Psoas muscle (tissue), 8 donors: Measurements from ENCODE around the gene SCRN3. TPM values are rescaled to one million over a fixed set of nuclear protein-coding genes. Genes with fewer than 3 reads are reported as not detected.
"Not testable (repeated sequence)": the region's sequence is repeated elsewhere in the genome, so short reads cannot be mapped to it uniquely, and the experiment has no call there.

Experiments
- ATAC-seq, 4 donors: fragments of 200-7000 bp; cut with Tn5 transposase; one replicate each; pipeline ENCODE4 v1.9.1; 2020; ENCODE audit warnings: moderate library complexity in 3 of 4, mild to moderate bottlenecking in 2 of 4
- DNase-seq, 2 donors: peaks; one replicate each; pipeline ENCODE4 v3.0.0-alpha.2; 2020
- H3K27ac ChIP-seq: fragments of 200-600 bp; one replicate; pipeline ENCODE4 v1.8.0; 2022
- H3K27me3 ChIP-seq, 3 donors: fragments of 200-600 bp in 1 of 3; one replicate each; pipeline versions ENCODE4 v1.6.1 to v1.8.0; 2013 to 2022; ENCODE audit warnings: low read length in 2 of 3, mild to moderate bottlenecking in 2 of 3, moderate library complexity in 1 of 3; ENCODE audit not compliant: insufficient read depth in 3 of 3
- H3K36me3 ChIP-seq, 2 donors: fragments of 200-600 bp in 1 of 2; one replicate each; pipeline versions ENCODE4 v1.6.1 to v1.8.0; 2013 to 2022; ENCODE audit warnings: low read depth in 1 of 2, mild to moderate bottlenecking in 1 of 2, moderate library complexity in 1 of 2; ENCODE audit not compliant: insufficient read depth in 1 of 2
- H3K4me1 ChIP-seq: fragments of 200-600 bp; one replicate; pipeline ENCODE4 v1.8.0; 2022
- H3K4me3 ChIP-seq: fragments of 200-600 bp; one replicate; pipeline ENCODE4 v1.8.0; 2022; ENCODE audit warnings: mild to moderate bottlenecking
- H3K9me3 ChIP-seq: fragments of 200-600 bp; one replicate; pipeline ENCODE4 v1.8.0; 2022
- CTCF ChIP-seq: fragments of 200-600 bp; IDR thresholded peaks from one replicate; pipeline ENCODE4 v1.8.0; 2022; ENCODE audit warnings: antibody characterized with exemption
- WGBS, 3 donors: extraction: QIAGEN DNeasy Blood & Tissue Kit; methylation state at CpG; one replicate each; pipeline versions ENCODE4 v1.1.6 to v1.1.7; 2013; 5-methylcytosine and 5-hydroxymethylcytosine counted together
- intact Hi-C, 2 donors: fragments of 100-400 bp; cut with DNase I; formaldehyde crosslinking; loops; one replicate each; pipeline versions ENCODE4 v1.11.0 to v1.14.2; 2022
- polyA plus RNA-seq, 3 donors: library from polyadenylated mRNA; stranded (reverse); fragments of 200-250 nt; gene quantifications; one replicate each; pipeline ENCODE4 v1.2.3, GENCODE V29; 2013
- total RNA-seq, 4 donors: library from RNA; stranded (reverse); fragmentation: NEBNext Ultra II Directional in 2 of 4; extraction: Animal tissue kit (Norgen Biotek cat#: 25700) in 2 of 4; gene quantifications; one replicate each; pipeline versions ENCODE4 v1.2.1 to v1.2.4, GENCODE V29; 2021 to 2023
- donor health status: healthy with polysubstance abuse.
- donor health status: DM: no; HTN: no; CAD: no; lungs with moderate emphysema.
- donor health status: Bipolar disorder and iron deficiency.
- donor health status: healthy.
- donor health status: DM: yes; HTN: yes; CAD: no.
- donor health status: DM: no; HTN: no; CAD: no.
- donor health status: DM: no; HTN: no; CAD: no.
- donor health status: DM: yes; HTN: yes; CAD: no.

The SCRN3 gene
- total and polyA plus RNA-seq, 7 donors: 9.1 to 44.4 (median 28.1) TPM

GRCh38 chr2:174399171-174399570, 3.6 kb downstream of the SCRN3 start:
- Histone ChIP-seq H3K27ac (no peak overlapping the region), H3K4me3 (no peak overlapping the region), H3K36me3 (peaks cover 4 to 46% of the 10 kb centered on the region in 2 donors), H3K9me3 (no peaks in the 10 kb centered on the region), H3K4me1 (peaks cover 10% of the 10 kb centered on the region), H3K27me3 (no peaks in the 10 kb centered on the region)
- no peak for TF ChIP-seq CTCF
- WGBS, 3 donors: 76 to 84% (median 80%) methylated on average over 1 of the region's 1 CpG
- intact Hi-C loops: no loop called here
- ATAC-seq (no peak), DNase-seq (no peak)

- TF ChIP-seq CTCF: no peak
- H3K9me3 ChIP-seq: no peaks in the 10 kb centered on the region
- no peak overlapping the region for H3K4me3 ChIP-seq
- no peak for DNase-seq
- ATAC-seq: no peak
- H3K4me1 ChIP-seq: peaks cover 3% of the 10 kb centered on the region
- intact Hi-C loops: no loop called here
- H3K36me3 ChIP-seq: peaks cover 4 to 47% of the 10 kb centered on the region in 2 donors
- no peaks in the 10 kb centered on the region for H3K27me3 ChIP-seq
- H3K27ac ChIP-seq: no peak overlapping the region
These were observed 5.3 kb downstream of the SCRN3 start for GRCh38 chr2:174400853-174401252.

- no peaks in the 10 kb centered on the region for H3K4me1 ChIP-seq
- ATAC-seq: no peak
These were observed 8.1 kb downstream of the SCRN3 start for GRCh38 chr2:174403628-174404027.

GRCh38 chr2:174410039-174410438, 14.5 kb downstream of the SCRN3 start:
- H3K27ac ChIP-seq, DNase-seq, ATAC-seq, H3K9me3 ChIP-seq, H3K4me3 ChIP-seq, intact Hi-C loops, H3K27me3 ChIP-seq, H3K4me1 ChIP-seq: not testable (repeated sequence)
- WGBS, 3 donors: 71 to 84% (median 83%) methylated on average over 14 to 20 of the region's 31 CpGs
- H3K36me3 ChIP-seq: peaks cover 0 to 18% of the 10 kb centered on the region in 2 donors

More at GRCh38 chr2:174403628-174404027, 8.1 kb downstream of the SCRN3 start:
- no peak for TF ChIP-seq CTCF
- Histone ChIP-seq H3K9me3 (no peaks in the 10 kb centered on the region), H3K4me3 (no peak overlapping the region), H3K27me3 (no peaks in the 10 kb centered on the region), H3K27ac (no peak overlapping the region), H3K36me3 (peaks cover 4 to 47% of the 10 kb centered on the region in 2 donors)
- intact Hi-C loops: no loop called here
- DNase-seq: no peak

GRCh38 chr2:174412256-174412655, 16.7 kb downstream of the SCRN3 start:
- intact Hi-C loops: no loop called here
- Histone ChIP-seq H3K9me3 (no peaks in the 10 kb centered on the region), H3K36me3 (peaks cover 0 to 25% of the 10 kb centered on the region in 2 donors), H3K4me3 (no peak overlapping the region), H3K27ac (no peak overlapping the region), H3K27me3 (no peaks in the 10 kb centered on the region), H3K4me1 (no peaks in the 10 kb centered on the region)
- no peak for ATAC-seq
- DNase-seq: no peak
- no peak for TF ChIP-seq CTCF
